ENCODE measurements around the gene NHERF1. TPM values are rescaled to one million over a fixed set of nuclear protein-coding genes. Genes with fewer than 3 reads are reported as not detected.

The NHERF1 gene
- total RNA-seq, 2 experiments from 2014 or later = 73.2 to 116 TPM

- H3K36me3 ChIP-seq (ENCODE audit: insufficient read depth, low read length) = no peaks in the 10 kb centered on the region
- BruUV-seq (replicated peaks) = no TSS peak
- H4K20me1 ChIP-seq (ENCODE audit: insufficient read depth, low read length) = peaks cover 8% of the 10 kb centered on the region; the same call in 1 of the 2 replicates
- no peak overlapping the region for H2AFZ ChIP-seq (ENCODE audit: low read length)
- intact Hi-C loops (cut with micrococcal nuclease; ENCODE audit: unreplicated experiment) = no loop called here
- TF ChIP-seq EZH2phosphoT487 (IDR thresholded peaks at IDR 0.05; ENCODE audit: borderline replicate concordance, low read depth, low read length) = no peak
- TF ChIP-seq, protein P1, sequence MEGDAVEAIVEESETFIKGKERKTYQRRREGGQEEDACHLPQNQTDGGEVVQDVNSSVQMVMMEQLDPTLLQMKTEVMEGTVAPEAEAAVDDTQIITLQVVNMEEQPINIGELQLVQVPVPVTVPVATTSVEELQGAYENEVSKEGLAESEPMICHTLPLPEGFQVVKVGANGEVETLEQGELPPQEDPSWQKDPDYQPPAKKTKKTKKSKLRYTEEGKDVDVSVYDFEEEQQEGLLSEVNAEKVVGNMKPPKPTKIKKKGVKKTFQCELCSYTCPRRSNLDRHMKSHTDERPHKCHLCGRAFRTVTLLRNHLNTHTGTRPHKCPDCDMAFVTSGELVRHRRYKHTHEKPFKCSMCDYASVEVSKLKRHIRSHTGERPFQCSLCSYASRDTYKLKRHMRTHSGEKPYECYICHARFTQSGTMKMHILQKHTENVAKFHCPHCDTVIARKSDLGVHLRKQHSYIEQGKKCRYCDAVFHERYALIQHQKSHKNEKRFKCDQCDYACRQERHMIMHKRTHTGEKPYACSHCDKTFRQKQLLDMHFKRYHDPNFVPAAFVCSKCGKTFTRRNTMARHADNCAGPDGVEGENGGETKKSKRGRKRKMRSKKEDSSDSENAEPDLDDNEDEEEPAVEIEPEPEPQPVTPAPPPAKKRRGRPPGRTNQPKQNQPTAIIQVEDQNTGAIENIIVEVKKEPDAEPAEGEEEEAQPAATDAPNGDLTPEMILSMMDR (conservative IDR thresholded peaks at IDR 0.05; ENCODE audit: low read length) = no peak
- no peaks in the 10 kb centered on the region for H3K9me3 ChIP-seq (ENCODE audit: low read length)
- no peaks in the 10 kb centered on the region for H3K79me2 ChIP-seq (ENCODE audit: insufficient read depth, low read depth, low read length)
- ChIA-PET CTCF (ENCODE audit: unreplicated experiment) (interaction anchor here (0.7 to 1.0 kb wide), 2 partner anchors 78 to 81 kb away, joined by 3 read pairs; no protein-coding TSS in a partner anchor), POLR2A (interaction anchor here (0.5 to 2.4 kb wide), 5 partner anchors 10 to 1281 kb away, joined by 3 to 13 read pairs (median 6); partner anchors contain the start of gene FDXR)
- DNase-seq (ENCODE audit: low spot score) = peak; percentile 58
- no peaks in the 10 kb centered on the region for H3K9me2 ChIP-seq (ENCODE audit: insufficient read depth, low read length)
- peak overlapping the region; percentile 30 for H3K27ac ChIP-seq (ENCODE audit: low read depth, low read length, poor library complexity, severe bottlenecking)
- peaks cover 44% of the 10 kb centered on the region for H3K4me1 ChIP-seq (ENCODE audit: insufficient read depth, low read length, poor library complexity, severe bottlenecking)
- H3K4me2 ChIP-seq (ENCODE audit: low read length) = peak overlapping the region; percentile 72
- H3K4me3 ChIP-seq (ENCODE audit: low read depth, low read length, poor library complexity, severe bottlenecking) = peak overlapping the region; percentile 33
These were observed 35.8 kb downstream of the NHERF1 start for GRCh38 chr17:74784125-74784810.

DNA sequence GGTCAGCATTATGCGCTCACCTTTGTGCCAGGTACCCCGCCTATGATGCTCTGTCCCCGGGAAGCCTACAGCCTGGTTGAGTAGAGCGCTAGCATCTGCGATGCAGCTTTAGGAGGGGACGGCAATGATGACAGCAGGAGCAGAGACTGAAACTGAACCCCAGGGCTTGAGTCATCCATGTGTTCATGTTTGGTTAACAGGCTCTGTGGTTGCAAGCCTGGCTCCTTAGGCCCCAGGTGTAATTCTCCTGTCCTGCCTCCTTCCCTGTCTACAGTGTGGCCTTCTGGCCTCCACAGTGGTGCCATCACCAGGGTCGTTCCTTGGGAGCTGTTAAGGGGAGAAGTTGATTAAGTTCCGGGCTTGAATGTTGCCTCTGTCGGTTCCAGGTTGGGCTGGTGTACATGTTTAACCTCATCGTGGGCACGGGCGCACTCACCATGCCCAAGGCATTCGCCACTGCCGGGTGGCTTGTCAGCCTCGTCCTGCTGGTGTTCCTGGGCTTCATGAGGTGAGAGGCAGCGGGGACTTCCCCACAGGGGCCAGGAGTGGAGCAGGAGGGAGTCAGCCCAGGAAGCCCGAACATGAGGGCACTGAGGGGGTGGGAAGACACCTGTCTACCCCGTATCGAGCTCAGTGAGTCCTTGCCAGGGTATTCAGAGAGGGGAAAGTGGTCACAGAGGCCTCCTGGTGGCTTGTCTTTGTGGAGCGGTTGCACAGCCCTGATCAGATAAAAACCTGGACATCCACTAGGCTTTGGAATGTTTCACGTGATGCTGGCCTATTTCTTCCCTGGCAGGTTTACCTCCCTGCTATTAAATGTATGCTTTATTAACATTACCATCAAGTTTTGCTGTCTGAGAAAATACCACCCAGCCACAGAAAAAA is 36.9 kb downstream of the NHERF1 start:
- H3K4me2 ChIP-seq (ENCODE audit: low read length) = peak overlapping the region; percentile 72
- intact Hi-C loops (cut with micrococcal nuclease; ENCODE audit: unreplicated experiment) = no loop called here
- H3K9me2 ChIP-seq (ENCODE audit: insufficient read depth, low read length) = no peaks in the 10 kb centered on the region
- H4K20me1 ChIP-seq (ENCODE audit: insufficient read depth, low read length) = peaks cover 8% of the 10 kb centered on the region; the same call in 1 of the 2 replicates
- BruUV-seq (replicated peaks) = no TSS peak
- no peak overlapping the region for H3K4me3 ChIP-seq (ENCODE audit: low read depth, low read length, poor library complexity, severe bottlenecking)
- no peaks in the 10 kb centered on the region for H3K9me3 ChIP-seq (ENCODE audit: low read length)
- CTCF ChIA-PET (ENCODE audit: unreplicated experiment) = interaction anchor here (1.0 kb wide), 1 partner anchor 74 kb away, joined by 4 read pairs; the partner anchor contains the start of gene GRIN2C
- no peak overlapping the region for H3K27ac ChIP-seq (ENCODE audit: low read depth, low read length, poor library complexity, severe bottlenecking)
- H2AFZ ChIP-seq (ENCODE audit: low read length) = no peak overlapping the region
- H3K36me3 ChIP-seq (ENCODE audit: insufficient read depth, low read length) = 0 out of 2 replicates have a peak, but pooled peaks cover 4% of the 10 kb centered on the region
- H3K4me1 ChIP-seq (ENCODE audit: insufficient read depth, low read length, poor library complexity, severe bottlenecking) = peaks cover 35% of the 10 kb centered on the region
- DNase-seq (ENCODE audit: low spot score) = no peak
- TF ChIP-seq, protein P1 (conservative IDR thresholded peaks at IDR 0.05; ENCODE audit: low read length) = 0 out of 2 replicates have a peak, but pooled peaks have one; percentile 29
- no peak for TF ChIP-seq EZH2phosphoT487 (IDR thresholded peaks at IDR 0.05; ENCODE audit: borderline replicate concordance, low read depth, low read length)
- POLR2A ChIA-PET = no interaction called here
- no peaks in the 10 kb centered on the region for H3K79me2 ChIP-seq (ENCODE audit: insufficient read depth, low read depth, low read length)

All from OCI-LY7 (cell line).